GM18909 (cell line): ENCODE data around the gene RPGRIP1.
"Not testable (repeated sequence)": the region's sequence is repeated elsewhere in the genome, so short reads cannot be mapped to it uniquely, and the experiment has no call there.

Experiments
- ATAC-seq: cut with Tn5 transposase; IDR thresholded peaks from one replicate; pipeline ENCODE4 v1.9.1; 2021; ENCODE audit warnings: mild to moderate bottlenecking; ENCODE audit not compliant: unreplicated experiment, poor library complexity

RPGRIP1 gene

GRCh38 chr14:21258005-21258888, 21.6 kb upstream of the RPGRIP1 start:
- ATAC-seq = no peak

- no peak for ATAC-seq
Measured at GRCh38 chr14:21258889-21259787, 20.7 kb upstream of the RPGRIP1 start.

- no peak for ATAC-seq
Measured at GRCh38 chr14:21261824-21262223, 18.1 kb upstream of the RPGRIP1 start.

GRCh38 chr14:21262410-21262809, 17.5 kb upstream of the RPGRIP1 start:
- no peak for ATAC-seq

- no peak for ATAC-seq
Measured at GRCh38 chr14:21263284-21264024, 16.4 kb upstream of the RPGRIP1 start.

- peak; percentile 80 for ATAC-seq
Measured at GRCh38 chr14:21264025-21264801, 15.7 kb upstream of the RPGRIP1 start.

GRCh38 chr14:21267431-21267845, 12.4 kb upstream of the RPGRIP1 start:
- ATAC-seq = no peak

GRCh38 chr14:21267886-21268616, 11.8 kb upstream of the RPGRIP1 start:
- ATAC-seq = no peak

GRCh38 chr14:21268617-21269251, 11.1 kb upstream of the RPGRIP1 start:
- ATAC-seq = no peak

GRCh38 chr14:21269252-21270046, 10.4 kb upstream of the RPGRIP1 start, which contains the start of gene HNRNPC:
TSS of gene HNRNPC (minus strand) at chr14:21269442. CDS start at chr14:21234193, 35,249 bp downstream.
- ATAC-seq = peak; percentile 93

GRCh38 chr14:21272661-21273060, 7.2 kb upstream of the RPGRIP1 start:
- ATAC-seq = not testable (repeated sequence)

GRCh38 chr14:21275261-21275858, 4.5 kb upstream of the RPGRIP1 start:
- ATAC-seq = no peak

- no peak for ATAC-seq
Measured at GRCh38 chr14:21278632-21279031, 1.3 kb upstream of the RPGRIP1 start.

- ATAC-seq = not testable (repeated sequence)
Measured at GRCh38 chr14:21281917-21282316, 2.0 kb downstream of the RPGRIP1 start.

GRCh38 chr14:21286516-21286915, 6.6 kb downstream of the RPGRIP1 start:
- not testable (repeated sequence) for ATAC-seq

GRCh38 chr14:21287168-21287567, 7.3 kb downstream of the RPGRIP1 start:
- no peak for ATAC-seq

- ATAC-seq = not testable (repeated sequence)
Measured at GRCh38 chr14:21294026-21294425, 14.1 kb downstream of the RPGRIP1 start.
